HEK293 (cell line): ENCODE measurements around the gene FRS2.

Experiments
- AEBP2 ChIP-seq: fragments of 450-650 bp; formaldehyde crosslinking; IDR thresholded peaks from 2 replicates; pipeline ENCODE4 v1.5.1; 2016; ENCODE audit warnings: missing biosample characterization, missing genetic modification characterization, borderline replicate concordance
- KLF16 ChIP-seq: fragments of 450-650 bp; formaldehyde crosslinking; IDR thresholded peaks from 2 replicates; pipeline ENCODE4 v1.5.1; 2017; ENCODE audit warnings: missing biosample characterization, missing genetic modification characterization
- ZBTB7A ChIP-seq: fragments of 450-650 bp; formaldehyde crosslinking; IDR thresholded peaks from 2 replicates; pipeline ENCODE4 v1.5.1; 2016; ENCODE audit warnings: low read depth, missing biosample characterization, missing genetic modification characterization
- ZBTB8A ChIP-seq: fragments of 450-650 bp; formaldehyde crosslinking; IDR thresholded peaks from 2 replicates; pipeline ENCODE4 v1.5.1; 2016; ENCODE audit warnings: missing biosample characterization, missing genetic modification characterization
- ZNF175 ChIP-seq: fragments of 450-650 bp; formaldehyde crosslinking; IDR thresholded peaks from 2 replicates; pipeline ENCODE4 v1.5.1; 2016; ENCODE audit warnings: missing biosample characterization, missing genetic modification characterization
- ZNF521 ChIP-seq: fragments of 450-650 bp; formaldehyde crosslinking; IDR thresholded peaks from 2 replicates; pipeline ENCODE4 v1.5.1; 2017; ENCODE audit warnings: missing biosample characterization, mild to moderate bottlenecking, missing genetic modification characterization
- ZNF777 ChIP-seq: fragments of 450-650 bp; formaldehyde crosslinking; IDR thresholded peaks from 2 replicates; pipeline ENCODE4 v1.5.1; 2017; ENCODE audit warnings: missing biosample characterization, missing genetic modification characterization, borderline replicate concordance
- ZSCAN30 ChIP-seq: fragments of 450-650 bp; IDR thresholded peaks from 2 replicates; pipeline ENCODE4 v1.5.1; 2018; ENCODE audit warnings: missing biosample characterization, mild to moderate bottlenecking, missing genetic modification characterization, moderate library complexity
- TF ChIP-seq, protein P1 (sequence below): fragments of 450-650 bp; formaldehyde crosslinking; IDR thresholded peaks from 2 replicates; pipeline ENCODE4 v1.5.1; 2016; ENCODE audit warnings: missing biosample characterization, missing genetic modification characterization
- TF ChIP-seq, protein P2 (sequence below): fragments of 450-650 bp; formaldehyde crosslinking; IDR thresholded peaks from 2 replicates; pipeline ENCODE4 v1.5.0; 2017; ENCODE audit warnings: missing biosample characterization, missing genetic modification characterization, borderline replicate concordance

DNA sequence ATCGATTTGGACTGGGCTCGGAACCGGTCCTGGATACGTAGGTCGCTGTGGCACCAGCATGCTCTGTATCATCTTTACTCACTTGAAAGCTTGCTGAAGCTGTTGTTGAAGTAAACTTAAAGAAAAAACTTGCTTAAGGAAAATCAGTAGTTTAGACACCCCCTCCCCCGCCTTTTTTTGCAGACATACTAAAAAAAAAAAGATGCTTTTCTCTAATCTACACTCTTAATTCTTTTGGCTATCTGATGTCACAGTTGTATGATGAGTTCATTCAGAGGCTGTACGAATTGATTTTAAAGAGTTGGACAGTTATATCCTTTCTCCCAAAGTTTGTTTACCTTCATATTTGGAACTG is 865 bp downstream of the FRS2 start:
- no peak for TF ChIP-seq AEBP2 (tag by site-specific recombination)
- no peak for TF ChIP-seq ZBTB7A
- TF ChIP-seq ZSCAN30 (tag by site-specific recombination), result no peak
- TF ChIP-seq, protein P1, sequence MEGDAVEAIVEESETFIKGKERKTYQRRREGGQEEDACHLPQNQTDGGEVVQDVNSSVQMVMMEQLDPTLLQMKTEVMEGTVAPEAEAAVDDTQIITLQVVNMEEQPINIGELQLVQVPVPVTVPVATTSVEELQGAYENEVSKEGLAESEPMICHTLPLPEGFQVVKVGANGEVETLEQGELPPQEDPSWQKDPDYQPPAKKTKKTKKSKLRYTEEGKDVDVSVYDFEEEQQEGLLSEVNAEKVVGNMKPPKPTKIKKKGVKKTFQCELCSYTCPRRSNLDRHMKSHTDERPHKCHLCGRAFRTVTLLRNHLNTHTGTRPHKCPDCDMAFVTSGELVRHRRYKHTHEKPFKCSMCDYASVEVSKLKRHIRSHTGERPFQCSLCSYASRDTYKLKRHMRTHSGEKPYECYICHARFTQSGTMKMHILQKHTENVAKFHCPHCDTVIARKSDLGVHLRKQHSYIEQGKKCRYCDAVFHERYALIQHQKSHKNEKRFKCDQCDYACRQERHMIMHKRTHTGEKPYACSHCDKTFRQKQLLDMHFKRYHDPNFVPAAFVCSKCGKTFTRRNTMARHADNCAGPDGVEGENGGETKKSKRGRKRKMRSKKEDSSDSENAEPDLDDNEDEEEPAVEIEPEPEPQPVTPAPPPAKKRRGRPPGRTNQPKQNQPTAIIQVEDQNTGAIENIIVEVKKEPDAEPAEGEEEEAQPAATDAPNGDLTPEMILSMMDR (tag by site-specific recombination), result no peak
- TF ChIP-seq ZBTB8A (tag by site-specific recombination), result no peak
- TF ChIP-seq, protein P2, sequence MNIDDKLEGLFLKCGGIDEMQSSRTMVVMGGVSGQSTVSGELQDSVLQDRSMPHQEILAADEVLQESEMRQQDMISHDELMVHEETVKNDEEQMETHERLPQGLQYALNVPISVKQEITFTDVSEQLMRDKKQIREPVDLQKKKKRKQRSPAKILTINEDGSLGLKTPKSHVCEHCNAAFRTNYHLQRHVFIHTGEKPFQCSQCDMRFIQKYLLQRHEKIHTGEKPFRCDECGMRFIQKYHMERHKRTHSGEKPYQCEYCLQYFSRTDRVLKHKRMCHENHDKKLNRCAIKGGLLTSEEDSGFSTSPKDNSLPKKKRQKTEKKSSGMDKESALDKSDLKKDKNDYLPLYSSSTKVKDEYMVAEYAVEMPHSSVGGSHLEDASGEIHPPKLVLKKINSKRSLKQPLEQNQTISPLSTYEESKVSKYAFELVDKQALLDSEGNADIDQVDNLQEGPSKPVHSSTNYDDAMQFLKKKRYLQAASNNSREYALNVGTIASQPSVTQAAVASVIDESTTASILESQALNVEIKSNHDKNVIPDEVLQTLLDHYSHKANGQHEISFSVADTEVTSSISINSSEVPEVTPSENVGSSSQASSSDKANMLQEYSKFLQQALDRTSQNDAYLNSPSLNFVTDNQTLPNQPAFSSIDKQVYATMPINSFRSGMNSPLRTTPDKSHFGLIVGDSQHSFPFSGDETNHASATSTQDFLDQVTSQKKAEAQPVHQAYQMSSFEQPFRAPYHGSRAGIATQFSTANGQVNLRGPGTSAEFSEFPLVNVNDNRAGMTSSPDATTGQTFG, result no peak
- TF ChIP-seq ZNF777 (tag by site-specific recombination), result no peak
- no peak for TF ChIP-seq ZNF521 (tag by site-specific recombination)
- TF ChIP-seq KLF16 (tag by site-specific recombination), result no peak
- no peak for TF ChIP-seq ZNF175 (tag by site-specific recombination)
